Endothelial cell of umbilical vein (primary cell): Measurements from ENCODE around the gene DTX3L. TPM values are rescaled to one million over a fixed set of nuclear protein-coding genes. Genes with fewer than 3 reads are reported as not detected.

Experiments
- BruUV-seq: library from RNA; stranded (reverse); fragments of 400-500 nt; replicated peaks from 2 replicates; lab custom pipeline; 2021; lab: Mats Ljungman, UMichigan
- CTCF ChIA-PET: fragments of 300-600, 350-600 bp; sonication (Branson Sonifier 250); formaldehyde crosslinking; loops from one replicate; lab custom pipeline; 2021; ENCODE audit warnings: antibody characterized with exemption, inconsistent platforms; lab: Charles Lee
- POLR2A ChIA-PET: fragments of 300-600, 350-600 bp; sonication (Branson Sonifier 250); formaldehyde crosslinking; loops from one replicate; lab custom pipeline; 2021; ENCODE audit warnings: antibody characterized with exemption, inconsistent platforms; lab: Charles Lee
- DNase-seq: peaks from one replicate; pipeline ENCODE4 v3.0.0-alpha.2; 2011; ENCODE audit warnings: low read depth, low spot score
- FAIRE-seq: peaks from 2 replicates; lab custom pipeline; 2011; peaks lifted over from hg19 to GRCh38; lab: Jason Lieb, UNC
- H2AFZ ChIP-seq: 2 replicates; pipeline ENCODE4 v1.6.0; 2012; ENCODE audit warnings: low read depth, low read length, control low read depth, inconsistent platforms
- H3K27ac ChIP-seq: 2 replicates; pipeline ENCODE4 v1.5.1; 2011; ENCODE audit warnings: low read depth, mild to moderate bottlenecking, control low read depth, low read length, moderate library complexity; ENCODE audit not compliant: insufficient read depth
- H3K27me3 ChIP-seq, 2 experiments: 2 replicates each; pipeline versions ENCODE4 v1.6.0 to v1.6.1; 2011; ENCODE audit warnings: low read length in 2 of 2, mixed read lengths in 1 of 2; ENCODE audit not compliant: control insufficient read depth in 2 of 2, insufficient read depth in 2 of 2
- H3K36me3 ChIP-seq, 2 experiments: 2 replicates in 1 of 2; 3 replicates in 1 of 2; pipeline ENCODE4 v1.5.1; 2011; ENCODE audit warnings: low read length in 2 of 2, mild to moderate bottlenecking in 1 of 2, moderate library complexity in 1 of 2; ENCODE audit not compliant: control insufficient read depth in 2 of 2, insufficient read depth in 2 of 2; ENCODE audit errors: extremely low read depth in 1 of 2
- H3K4me1 ChIP-seq: 3 replicates; pipeline ENCODE4 v1.5.1; 2011; ENCODE audit warnings: mild to moderate bottlenecking, low read length; ENCODE audit not compliant: control insufficient read depth, insufficient read depth; ENCODE audit errors: extremely low read depth
- H3K4me2 ChIP-seq: 2 replicates; pipeline ENCODE4 v1.6.1; 2011; ENCODE audit warnings: low read length, control low read depth, mixed read lengths; ENCODE audit not compliant: insufficient read depth
- H3K4me3 ChIP-seq, 3 experiments: fragments of 200-600 bp in 1 of 3; sonication (generic), shearing (Covaris generic) in 1 of 3; replicated peaks in 1 of 3; 2 replicates each; pipeline ENCODE4 v1.5.1; 2011 to 2016; ENCODE audit warnings: control low read depth in 3 of 3, low read length in 3 of 3, mild to moderate bottlenecking in 2 of 3, inconsistent platforms in 1 of 3, low read depth in 1 of 3, moderate library complexity in 1 of 3; ENCODE audit not compliant: insufficient read depth in 1 of 3
- H3K79me2 ChIP-seq: 2 replicates; pipeline ENCODE4 v1.6.0; 2012; ENCODE audit warnings: low read length, inconsistent platforms; ENCODE audit not compliant: control insufficient read depth, insufficient read depth
- H3K9ac ChIP-seq: replicated peaks from 2 replicates; pipeline ENCODE3; 2011; ENCODE audit warnings: low read length, control low read depth; ENCODE audit not compliant: insufficient read depth; ENCODE audit errors: extremely low read depth
- H3K9me1 ChIP-seq: replicated peaks from 3 replicates; pipeline ENCODE4 v1.6.0; 2011; ENCODE audit warnings: mild to moderate bottlenecking, low read length; ENCODE audit not compliant: control insufficient read depth, insufficient read depth; ENCODE audit errors: extremely low read depth
- H3K9me3 ChIP-seq: replicated peaks from 2 replicates; pipeline ENCODE4 v1.5.1; 2012; ENCODE audit warnings: low read length, inconsistent platforms; ENCODE audit not compliant: control insufficient read depth, insufficient read depth
- H4K20me1 ChIP-seq: replicated peaks from 2 replicates; pipeline ENCODE3; 2011; ENCODE audit warnings: mild to moderate bottlenecking, low read length; ENCODE audit not compliant: control insufficient read depth, insufficient read depth; ENCODE audit errors: extremely low read depth
- CTCF ChIP-seq, 2 donors: IDR thresholded peaks; 1 replicate in 1 of 2; 2 replicates in 1 of 2; pipeline ENCODE4 v1.5.1; 2011; ENCODE audit warnings: low read length in 2 of 2, mild to moderate bottlenecking in 2 of 2, moderate library complexity in 2 of 2, control low read depth in 1 of 2, inconsistent platforms in 1 of 2, low read depth in 1 of 2; ENCODE audit not compliant: insufficient read depth in 1 of 2; ENCODE audit errors: extremely low read depth in 1 of 2
- EZH2 ChIP-seq: IDR thresholded peaks from 2 replicates; pipeline ENCODE4 v1.6.1; 2012; ENCODE audit warnings: borderline replicate concordance, low read depth, mild to moderate bottlenecking, moderate library complexity, low read length, inconsistent platforms; ENCODE audit not compliant: severe bottlenecking
- FOS ChIP-seq: IDR thresholded peaks from 2 replicates; pipeline ENCODE4 v1.6.1; 2011; ENCODE audit warnings: mild to moderate bottlenecking, low read length, moderate library complexity, borderline replicate concordance; ENCODE audit not compliant: insufficient read depth
- GATA2 ChIP-seq: IDR thresholded peaks from 2 replicates; pipeline ENCODE4 v1.7.0; 2011; ENCODE audit warnings: low read depth, mild to moderate bottlenecking, moderate library complexity, mixed read lengths, low read length; ENCODE audit not compliant: insufficient read length, insufficient read depth
- JUN ChIP-seq: IDR thresholded peaks from 2 replicates; pipeline ENCODE4 v1.6.1; 2011; ENCODE audit warnings: borderline replicate concordance, low read depth; ENCODE audit not compliant: insufficient read length, insufficient read depth
- MAX ChIP-seq: IDR thresholded peaks from 2 replicates; pipeline ENCODE4 v1.6.1; 2011; ENCODE audit not compliant: insufficient read depth, insufficient read length
- MYC ChIP-seq: IDR thresholded peaks from one replicate; pipeline ENCODE4 v1.6.1; 2011; ENCODE audit warnings: mild to moderate bottlenecking, low read depth, low read length
- POLR2A ChIP-seq: IDR thresholded peaks from 2 replicates; pipeline ENCODE4 v1.6.1; 2012; ENCODE audit warnings: low read depth, mild to moderate bottlenecking, control low read depth, low read length
- POLR2AphosphoS5 ChIP-seq: IDR thresholded peaks from 2 replicates; pipeline ENCODE4 v1.6.1; 2012; ENCODE audit warnings: low read depth, mild to moderate bottlenecking, control low read depth, low read length, moderate library complexity; ENCODE audit not compliant: insufficient read depth
- dilution Hi-C: fragments of 300-500 bp; cut with MboI; formaldehyde crosslinking; loops from one replicate; pipeline ENCODE4 v1.15.0; 2019; ENCODE audit warnings: low sequenced_read_pairs; ENCODE audit not compliant: extremely low pct_ligation_motif_present
- intact Hi-C: fragments of 100-400 bp; cut with micrococcal nuclease; formaldehyde crosslinking; loops from one replicate; pipeline ENCODE4 v1.10.0; 2022
- polyA plus RNA-seq, 4 experiments: library from polyadenylated mRNA; depleted of rRNA in 3 of 4; stranded (reverse) in 3 of 4; unstranded in 1 of 4; fragments of >200 nt; gene quantifications; 2 replicates each; pipeline versions ENCODE4 v1.2.1 to v1.2.3, GENCODE V29; 2011 to 2012; ENCODE audit warnings: missing spikeins in 1 of 4
- total RNA-seq: library from RNA; stranded (reverse); gene quantifications from 2 replicates; pipeline ENCODE4 v1.2.3, GENCODE V29; 2021

Gene DTX3L
- total and polyA plus RNA-seq, 2 donors (not counting 3 experiments of a cell fraction or from before 2014, with no cell fraction given): 3.2 to 20.5 TPM

- no peaks in the 10 kb centered on the region for H3K27me3 ChIP-seq
- TF ChIP-seq GATA2 (no peak), POLR2A (no peak), CTCF (IDR thresholded peaks at IDR 0.05; ENCODE audit: extremely low read depth in 1 of 2, insufficient read depth in 1 of 2, low read depth in 1 of 2, low read length in 2 of 2) (no peak), EZH2 (no peak), FOS (no peak), MAX (no peak), JUN (no peak), POLR2AphosphoS5 (no peak), MYC (no peak)
- no peak overlapping the region for H3K9ac ChIP-seq
- BruUV-seq: no TSS peak
- DNase-seq (no peak), FAIRE-seq (no peak)
- no peak overlapping the region for H2AFZ ChIP-seq
- H3K4me1 ChIP-seq: no peaks in the 10 kb centered on the region
- intact Hi-C loops (no loop called here), dilution Hi-C loops (no loop called here)
- H3K9me3 ChIP-seq: no peaks in the 10 kb centered on the region
- H3K9me1 ChIP-seq: no peaks in the 10 kb centered on the region
- CTCF ChIA-PET: interaction anchor here (1.2 to 2.2 kb wide), 2 partner anchors 12 to 131 kb away, joined by 4 to 8 read pairs; no protein-coding TSS in a partner anchor
- no peaks in the 10 kb centered on the region for H4K20me1 ChIP-seq
- no peak overlapping the region for H3K4me3 ChIP-seq
- H3K79me2 ChIP-seq: no peaks in the 10 kb centered on the region
- POLR2A ChIA-PET: no interaction called here
- H3K4me2 ChIP-seq: no peak overlapping the region
- H3K36me3 ChIP-seq: no peaks in the 10 kb centered on the region
- no peak overlapping the region for H3K27ac ChIP-seq
Observed at GRCh38 chr3:122548076-122548475, 16.1 kb upstream of the DTX3L start.
